Measurements from ENCODE around the gene RBM25.
A peak's percentile ranks its signal among the peaks of the same experiment; 100 is the strongest.

Gene RBM25

GRCh38 chr14:73166399-73166798 is 108.1 kb downstream of the RBM25 start:
- no peak overlapping the region for H3K4ac ChIP-seq (ENCODE audit: low read depth in 1 of 2, low read length in 2 of 2)
- DNase-seq = no peak
- WGBS = 100% methylated on average over 1 of the region's 1 CpG
- no peak overlapping the region for H2BK120ac ChIP-seq (ENCODE audit: low read depth, low read length)
- H3K27me3 ChIP-seq (ENCODE audit: control insufficient read depth in 1 of 2, insufficient read depth in 1 of 2, low read length in 2 of 2) = no peaks in the 10 kb centered on the region
- H2AK5ac ChIP-seq (ENCODE audit: low read length, severe bottlenecking) = no peak overlapping the region
- H3K4me1 ChIP-seq (ENCODE audit: control insufficient read depth, insufficient read depth, low read depth, low read length) = no peaks in the 10 kb centered on the region
- no peak overlapping the region for H2BK5ac ChIP-seq (ENCODE audit: low read depth, low read length, poor library complexity, severe bottlenecking)
- no peak overlapping the region for H2BK15ac ChIP-seq (ENCODE audit: low read depth, poor library complexity, severe bottlenecking)
- no peaks in the 10 kb centered on the region for H3K9me3 ChIP-seq (ENCODE audit: control insufficient read depth, low read length)
- no peak overlapping the region for H3K18ac ChIP-seq (ENCODE audit: low read depth in 1 of 2, low read length in 2 of 2)
- H3K4me3 ChIP-seq (ENCODE audit: insufficient read depth in 1 of 2, low read depth in 1 of 2, low read length in 2 of 2) = no peak overlapping the region
- H3K14ac ChIP-seq (ENCODE audit: low read length in 2 of 2) = no peak overlapping the region
- H3K79me1 ChIP-seq (replicated peaks; ENCODE audit: low read length, poor library complexity, severe bottlenecking) = peaks cover 10% of the 10 kb centered on the region
- H3K23ac ChIP-seq (ENCODE audit: low read length in 2 of 2) = no peak overlapping the region
- no peak overlapping the region for H3K4me2 ChIP-seq (ENCODE audit: low read length, poor library complexity, severe bottlenecking)
- H3K36me3 ChIP-seq (ENCODE audit: control insufficient read depth in 1 of 2, insufficient read depth in 2 of 2, low read depth in 1 of 2, low read length in 2 of 2) = peaks cover 29 to 77% of the 10 kb centered on the region in 2 experiments
- H2BK12ac ChIP-seq (ENCODE audit: low read length in 2 of 2) = no peak overlapping the region
- H4K8ac ChIP-seq (ENCODE audit: low read length) = no peak overlapping the region
- no peak overlapping the region for H3K27ac ChIP-seq (ENCODE audit: low read length, poor library complexity, severe bottlenecking)
- no peak overlapping the region for H3K9ac ChIP-seq (ENCODE audit: low read length)
- no peak overlapping the region for H4K91ac ChIP-seq (ENCODE audit: low read length)
- no peak overlapping the region for H2AFZ ChIP-seq (ENCODE audit: low read depth, low read length)

DNA sequence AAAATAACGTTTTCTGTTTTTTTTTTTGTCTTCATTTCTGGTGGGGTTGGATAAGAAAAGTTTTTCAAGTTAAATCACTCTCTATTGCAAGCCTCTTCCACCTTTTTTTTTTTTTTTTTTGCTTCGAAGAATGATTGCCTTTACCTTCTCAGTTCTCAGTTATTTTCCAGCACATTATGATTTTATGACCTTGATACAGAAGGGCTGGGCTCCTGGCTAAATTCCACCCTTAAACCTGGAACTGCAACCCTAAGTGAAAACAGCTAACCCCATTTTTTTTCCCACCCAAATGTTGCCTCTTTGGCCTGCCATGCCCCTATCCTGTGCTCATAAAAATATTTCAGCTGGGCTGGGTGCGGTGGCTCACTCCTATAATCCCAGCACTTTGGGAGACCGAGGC is 109.4 kb downstream of the RBM25 start:
- H3K18ac ChIP-seq (ENCODE audit: low read depth in 1 of 2, low read length in 2 of 2) = no peak overlapping the region
- H3K4ac ChIP-seq (ENCODE audit: low read depth in 1 of 2, low read length in 2 of 2) = no peak overlapping the region
- H2BK12ac ChIP-seq (ENCODE audit: low read length in 2 of 2) = no peak overlapping the region
- no peak overlapping the region for H2BK120ac ChIP-seq (ENCODE audit: low read depth, low read length)
- H4K8ac ChIP-seq (ENCODE audit: low read length) = no peak overlapping the region
- no peak overlapping the region for H3K9ac ChIP-seq (ENCODE audit: low read length)
- H2AK5ac ChIP-seq (ENCODE audit: low read length, severe bottlenecking) = no peak overlapping the region
- no peak overlapping the region for H2AFZ ChIP-seq (ENCODE audit: low read depth, low read length)
- H3K23ac ChIP-seq (ENCODE audit: low read length in 2 of 2) = no peak overlapping the region
- no peak overlapping the region for H2BK15ac ChIP-seq (ENCODE audit: low read depth, poor library complexity, severe bottlenecking)
- peaks cover 6% of the 10 kb centered on the region for H3K79me1 ChIP-seq (replicated peaks; ENCODE audit: low read length, poor library complexity, severe bottlenecking)
- WGBS = 93% methylated on average over 3 of the region's 4 CpGs
- H3K36me3 ChIP-seq (ENCODE audit: control insufficient read depth in 1 of 2, insufficient read depth in 2 of 2, low read depth in 1 of 2, low read length in 2 of 2) = peaks cover 23 to 83% of the 10 kb centered on the region in 2 experiments
- H3K4me3 ChIP-seq (ENCODE audit: insufficient read depth in 1 of 2, low read depth in 1 of 2, low read length in 2 of 2) = no peak overlapping the region
- no peak for DNase-seq
- no peak overlapping the region for H3K14ac ChIP-seq (ENCODE audit: low read length in 2 of 2)
- no peaks in the 10 kb centered on the region for H3K9me3 ChIP-seq (ENCODE audit: control insufficient read depth, low read length)
- H4K91ac ChIP-seq (ENCODE audit: low read length) = no peak overlapping the region
- no peaks in the 10 kb centered on the region for H3K27me3 ChIP-seq (ENCODE audit: control insufficient read depth in 1 of 2, insufficient read depth in 1 of 2, low read length in 2 of 2)
- H2BK5ac ChIP-seq (ENCODE audit: low read depth, low read length, poor library complexity, severe bottlenecking) = no peak overlapping the region
- no peaks in the 10 kb centered on the region for H3K4me1 ChIP-seq (ENCODE audit: control insufficient read depth, insufficient read depth, low read depth, low read length)
- H3K27ac ChIP-seq (ENCODE audit: low read length, poor library complexity, severe bottlenecking) = no peak overlapping the region
- no peak overlapping the region for H3K4me2 ChIP-seq (ENCODE audit: low read length, poor library complexity, severe bottlenecking)

DNA sequence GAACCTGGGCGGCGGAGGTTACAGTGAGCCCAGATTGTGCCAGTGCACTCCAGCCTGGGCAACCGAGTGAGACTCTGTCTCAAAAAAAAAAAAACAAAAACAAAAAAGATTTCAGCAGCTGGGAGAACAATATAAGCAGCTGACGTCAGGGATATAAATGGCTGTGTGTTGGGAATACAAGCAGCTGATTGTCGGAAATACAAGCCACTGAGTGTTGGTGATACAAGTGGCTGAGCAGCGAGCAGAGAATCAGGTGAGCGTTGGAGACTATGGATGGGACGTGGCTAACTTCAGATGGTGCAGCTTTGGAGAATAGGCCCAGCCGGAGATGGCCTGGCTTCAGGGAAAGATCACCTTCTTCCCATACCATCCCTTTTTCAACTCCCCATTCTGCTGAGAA is 109.9 kb downstream of the RBM25 start:
- Histone ChIP-seq H3K4me3 (ENCODE audit: insufficient read depth in 1 of 2, low read depth in 1 of 2, low read length in 2 of 2) (no peak overlapping the region), H3K4me1 (ENCODE audit: control insufficient read depth, insufficient read depth, low read depth, low read length) (no peaks in the 10 kb centered on the region), H2BK5ac (ENCODE audit: low read depth, low read length, poor library complexity, severe bottlenecking) (no peak overlapping the region), H3K9ac (ENCODE audit: low read length) (no peak overlapping the region), H3K79me1 (replicated peaks; ENCODE audit: low read length, poor library complexity, severe bottlenecking) (peaks cover 6% of the 10 kb centered on the region), H3K9me3 (ENCODE audit: control insufficient read depth, low read length) (no peaks in the 10 kb centered on the region), H2BK15ac (ENCODE audit: low read depth, poor library complexity, severe bottlenecking) (no peak overlapping the region), H3K27ac (ENCODE audit: low read length, poor library complexity, severe bottlenecking) (no peak overlapping the region), H4K91ac (ENCODE audit: low read length) (no peak overlapping the region), H2AK5ac (ENCODE audit: low read length, severe bottlenecking) (no peak overlapping the region), H3K4ac (ENCODE audit: low read depth in 1 of 2, low read length in 2 of 2) (no peak overlapping the region), H2BK120ac (ENCODE audit: low read depth, low read length) (no peak overlapping the region), H3K4me2 (ENCODE audit: low read length, poor library complexity, severe bottlenecking) (no peak overlapping the region), H3K23ac (ENCODE audit: low read length in 2 of 2) (no peak overlapping the region), H3K18ac (ENCODE audit: low read depth in 1 of 2, low read length in 2 of 2) (no peak overlapping the region), H2AFZ (ENCODE audit: low read depth, low read length) (no peak overlapping the region), H3K14ac (ENCODE audit: low read length in 2 of 2) (no peak overlapping the region), H4K8ac (ENCODE audit: low read length) (no peak overlapping the region), H3K36me3 (ENCODE audit: control insufficient read depth in 1 of 2, insufficient read depth in 2 of 2, low read depth in 1 of 2, low read length in 2 of 2) (peaks cover 23 to 82% of the 10 kb centered on the region in 2 experiments), H3K27me3 (ENCODE audit: control insufficient read depth in 1 of 2, insufficient read depth in 1 of 2, low read length in 2 of 2) (no peaks in the 10 kb centered on the region), H2BK12ac (ENCODE audit: low read length in 2 of 2) (no peak overlapping the region)
- no peak for DNase-seq
- WGBS = 96% methylated on average over 8 of the region's 9 CpGs

GRCh38 chr14:73168691-73169090 is 110.4 kb downstream of the RBM25 start:
- H3K23ac ChIP-seq (ENCODE audit: low read length in 2 of 2) = no peak overlapping the region
- no peak overlapping the region for H4K8ac ChIP-seq (ENCODE audit: low read length)
- H3K4me1 ChIP-seq (ENCODE audit: control insufficient read depth, insufficient read depth, low read depth, low read length) = no peaks in the 10 kb centered on the region
- H4K91ac ChIP-seq (ENCODE audit: low read length) = no peak overlapping the region
- H3K9me3 ChIP-seq (ENCODE audit: control insufficient read depth, low read length) = no peaks in the 10 kb centered on the region
- H3K4ac ChIP-seq (ENCODE audit: low read depth in 1 of 2, low read length in 2 of 2) = peak overlapping the region in 1 of 2 experiments; percentile 35
- H2BK12ac ChIP-seq (ENCODE audit: low read length in 2 of 2) = no peak overlapping the region
- no peak overlapping the region for H3K14ac ChIP-seq (ENCODE audit: low read length in 2 of 2)
- H3K27me3 ChIP-seq (ENCODE audit: control insufficient read depth in 1 of 2, insufficient read depth in 1 of 2, low read length in 2 of 2) = no peaks in the 10 kb centered on the region
- 97% methylated on average over 14 of the region's 14 CpGs for WGBS
- no peak overlapping the region for H3K27ac ChIP-seq (ENCODE audit: low read length, poor library complexity, severe bottlenecking)
- H3K36me3 ChIP-seq (ENCODE audit: control insufficient read depth in 1 of 2, insufficient read depth in 2 of 2, low read depth in 1 of 2, low read length in 2 of 2) = peaks cover 23 to 82% of the 10 kb centered on the region in 2 experiments
- no peak overlapping the region for H3K9ac ChIP-seq (ENCODE audit: low read length)
- no peak for DNase-seq
- H2AFZ ChIP-seq (ENCODE audit: low read depth, low read length) = no peak overlapping the region
- H2BK5ac ChIP-seq (ENCODE audit: low read depth, low read length, poor library complexity, severe bottlenecking) = no peak overlapping the region
- no peak overlapping the region for H3K18ac ChIP-seq (ENCODE audit: low read depth in 1 of 2, low read length in 2 of 2)
- peaks cover 6% of the 10 kb centered on the region for H3K79me1 ChIP-seq (replicated peaks; ENCODE audit: low read length, poor library complexity, severe bottlenecking)
- H2BK15ac ChIP-seq (ENCODE audit: low read depth, poor library complexity, severe bottlenecking) = no peak overlapping the region
- no peak overlapping the region for H2AK5ac ChIP-seq (ENCODE audit: low read length, severe bottlenecking)
- no peak overlapping the region for H2BK120ac ChIP-seq (ENCODE audit: low read depth, low read length)
- no peak overlapping the region for H3K4me2 ChIP-seq (ENCODE audit: low read length, poor library complexity, severe bottlenecking)
- H3K4me3 ChIP-seq (ENCODE audit: insufficient read depth in 1 of 2, low read depth in 1 of 2, low read length in 2 of 2) = no peak overlapping the region

Data from mesenchymal stem cell (in vitro differentiated cells and primary cell).